ENCODE results near the gene WDR64.

Gene WDR64

GRCh38 chr1:241610056-241610815 lies 41.8 kb upstream of the WDR64 start:
- TF ChIP-seq, protein P1, sequence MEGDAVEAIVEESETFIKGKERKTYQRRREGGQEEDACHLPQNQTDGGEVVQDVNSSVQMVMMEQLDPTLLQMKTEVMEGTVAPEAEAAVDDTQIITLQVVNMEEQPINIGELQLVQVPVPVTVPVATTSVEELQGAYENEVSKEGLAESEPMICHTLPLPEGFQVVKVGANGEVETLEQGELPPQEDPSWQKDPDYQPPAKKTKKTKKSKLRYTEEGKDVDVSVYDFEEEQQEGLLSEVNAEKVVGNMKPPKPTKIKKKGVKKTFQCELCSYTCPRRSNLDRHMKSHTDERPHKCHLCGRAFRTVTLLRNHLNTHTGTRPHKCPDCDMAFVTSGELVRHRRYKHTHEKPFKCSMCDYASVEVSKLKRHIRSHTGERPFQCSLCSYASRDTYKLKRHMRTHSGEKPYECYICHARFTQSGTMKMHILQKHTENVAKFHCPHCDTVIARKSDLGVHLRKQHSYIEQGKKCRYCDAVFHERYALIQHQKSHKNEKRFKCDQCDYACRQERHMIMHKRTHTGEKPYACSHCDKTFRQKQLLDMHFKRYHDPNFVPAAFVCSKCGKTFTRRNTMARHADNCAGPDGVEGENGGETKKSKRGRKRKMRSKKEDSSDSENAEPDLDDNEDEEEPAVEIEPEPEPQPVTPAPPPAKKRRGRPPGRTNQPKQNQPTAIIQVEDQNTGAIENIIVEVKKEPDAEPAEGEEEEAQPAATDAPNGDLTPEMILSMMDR (IDR thresholded peaks at IDR 0.05; ENCODE audit: low read depth, low read length): no peak
- H3K4me3 ChIP-seq (ENCODE audit: low read depth, low read length): no peak overlapping the region

DNA sequence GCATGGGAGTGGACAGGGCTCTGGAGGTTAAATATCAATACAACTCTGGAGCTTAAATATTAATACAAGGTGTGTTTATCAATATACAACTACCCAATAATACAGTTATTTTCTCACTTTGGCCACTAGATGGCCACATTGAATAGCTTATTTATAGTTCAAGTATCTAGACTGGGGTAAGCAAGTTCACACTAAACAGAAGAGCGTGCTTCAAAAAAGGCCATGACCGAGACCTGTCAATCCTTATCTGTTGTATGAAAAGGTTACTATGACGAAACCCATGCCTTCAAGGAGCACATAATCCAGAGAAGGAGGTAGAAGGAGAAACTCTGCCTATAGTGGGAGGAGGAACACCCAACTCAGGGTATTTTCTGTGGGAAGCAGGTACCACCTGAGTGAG lies 41.0 kb upstream of the WDR64 start:
- TF ChIP-seq, protein P1 (IDR thresholded peaks at IDR 0.05; ENCODE audit: low read depth, low read length): peak; percentile 26; the same call in 1 of the 2 replicates
- no peak overlapping the region for H3K4me3 ChIP-seq (ENCODE audit: low read depth, low read length)

- H3K4me3 ChIP-seq (ENCODE audit: low read depth, low read length): no peak overlapping the region
- TF ChIP-seq, protein P1 (IDR thresholded peaks at IDR 0.05; ENCODE audit: low read depth, low read length): no peak
These were observed 40.3 kb upstream of the WDR64 start for GRCh38 chr1:241611736-241612135.

DNA sequence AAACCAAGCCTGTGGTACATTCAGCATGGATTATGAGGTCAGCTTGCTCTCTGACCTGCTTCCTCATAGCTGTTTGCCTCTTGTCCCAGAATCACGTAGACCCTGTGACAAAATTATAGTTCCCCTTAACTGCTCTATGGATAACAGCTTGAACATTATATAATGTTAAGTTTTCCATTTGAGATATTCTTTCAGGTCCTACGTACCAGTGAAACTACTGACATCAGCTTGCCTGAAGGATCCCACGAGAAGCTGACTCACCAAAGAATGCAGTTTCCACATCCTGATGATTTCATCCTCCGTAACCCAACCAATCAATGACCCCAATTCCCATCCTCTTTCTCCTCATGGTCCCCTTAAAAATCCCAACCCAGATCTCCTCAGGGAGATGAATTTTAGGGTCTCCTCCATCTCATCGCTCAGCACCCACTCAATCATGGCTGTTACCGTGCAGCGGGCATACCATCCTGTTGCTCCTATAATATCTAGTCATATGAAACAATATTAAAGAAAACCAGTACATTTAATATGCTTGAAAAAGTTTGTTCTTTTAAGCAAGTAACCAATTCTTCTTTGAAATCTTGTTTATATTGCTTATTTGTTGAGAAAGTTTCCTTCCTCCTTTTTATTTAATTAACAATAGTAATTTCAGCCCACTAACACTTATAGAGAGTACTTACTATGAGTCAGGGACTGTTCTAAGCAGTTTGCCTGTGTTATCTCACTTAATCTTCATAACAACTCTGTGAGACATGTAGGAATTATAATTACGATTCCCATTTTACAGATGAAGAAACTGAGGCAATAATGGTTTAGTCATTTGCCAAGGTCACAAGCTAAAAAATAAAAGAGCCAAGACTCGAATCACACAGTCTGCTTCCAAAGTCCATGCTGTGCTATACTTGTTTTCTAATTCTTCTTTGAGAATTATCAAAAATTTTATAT lies 39.3 kb upstream of the WDR64 start:
- H3K4me3 ChIP-seq (ENCODE audit: low read depth, low read length): no peak overlapping the region
- TF ChIP-seq, protein P1 (IDR thresholded peaks at IDR 0.05; ENCODE audit: low read depth, low read length): no peak

DNA sequence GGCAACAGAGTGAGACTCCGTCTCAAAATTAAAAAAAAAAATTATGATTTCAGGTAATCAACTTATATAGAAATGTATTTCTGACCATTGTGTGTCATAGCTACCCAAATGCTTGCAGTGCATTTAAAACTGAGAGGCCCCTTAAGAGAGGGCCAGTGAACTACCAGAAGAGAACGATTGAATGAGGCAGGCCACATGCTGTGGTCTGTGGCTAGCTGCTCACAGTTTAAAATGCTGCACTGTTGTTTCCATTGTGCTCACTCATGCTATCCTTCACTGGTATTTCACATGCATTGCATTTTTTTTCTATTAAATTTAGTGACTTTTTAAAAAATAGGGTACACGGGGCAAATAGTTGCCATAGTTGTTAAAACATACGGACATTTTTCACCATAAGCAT lies 37.9 kb upstream of the WDR64 start:
- no peak overlapping the region for H3K4me3 ChIP-seq (ENCODE audit: low read depth, low read length)
- TF ChIP-seq, protein P1 (IDR thresholded peaks at IDR 0.05; ENCODE audit: low read depth, low read length): no peak

- TF ChIP-seq, protein P1 (IDR thresholded peaks at IDR 0.05; ENCODE audit: low read depth, low read length): no peak
- no peak overlapping the region for H3K4me3 ChIP-seq (ENCODE audit: low read depth, low read length)
These were observed 37.5 kb upstream of the WDR64 start for GRCh38 chr1:241614572-241614971.
